Neural progenitor cell (in vitro differentiated cells): ENCODE results near the gene ENTPD2. TPM values are rescaled to one million over a fixed set of nuclear protein-coding genes. Genes with fewer than 3 reads are reported as not detected.

Experiments used
- DNase-seq: peaks from one replicate; pipeline ENCODE4 v3.0.0-alpha.2; 2016; ENCODE audit warnings: low spot score
- H2AFZ ChIP-seq: fragments of 200-600 bp; sonication (generic); replicated peaks from 2 replicates; pipeline ENCODE4 v1.6.1; 2016; ENCODE audit warnings: antibody characterized with exemption
- H3F3A ChIP-seq: fragments of 200-600 bp; sonication (generic); 2 replicates; pipeline ENCODE4 v1.6.1; 2016; ENCODE audit warnings: antibody characterized with exemption, low read depth
- H3K27ac ChIP-seq: fragments of 200-600 bp; sonication (generic); 2 replicates; pipeline ENCODE4 v1.5.1; 2016; ENCODE audit warnings: mild to moderate bottlenecking
- H3K27me3 ChIP-seq: fragments of 200-600 bp; sonication (generic); 2 replicates; pipeline ENCODE4 v1.6.1; 2016; ENCODE audit warnings: mild to moderate bottlenecking, moderate library complexity
- H3K36me3 ChIP-seq: fragments of 200-600 bp; sonication (generic); 2 replicates; pipeline ENCODE4 v1.5.1; 2016
- H3K4me1 ChIP-seq: fragments of 200-600 bp; sonication (generic); 2 replicates; pipeline ENCODE4 v1.6.1; 2016; ENCODE audit warnings: mixed run types
- H3K4me2 ChIP-seq: fragments of 200-600 bp; sonication (generic); 2 replicates; pipeline ENCODE4 v1.6.1; 2016
- H3K4me3 ChIP-seq: fragments of 200-600 bp; sonication (generic); 2 replicates; pipeline ENCODE4 v1.5.1; 2016
- H3K79me2 ChIP-seq: fragments of 200-600 bp; sonication (generic); 2 replicates; pipeline ENCODE4 v1.6.1; 2016; ENCODE audit warnings: low read depth
- H3K9ac ChIP-seq: fragments of 200-600 bp; sonication (generic); 2 replicates; pipeline ENCODE4 v1.6.1; 2016
- H3K9me3 ChIP-seq: fragments of 200-600 bp; sonication (generic); 2 replicates; pipeline ENCODE4 v1.5.1; 2016; ENCODE audit warnings: low read depth
- H4K20me1 ChIP-seq: fragments of 200-600 bp; sonication (generic); 2 replicates; pipeline ENCODE4 v1.6.1; 2016; ENCODE audit warnings: low read depth
- H3K27ac Mint-ChIP-seq: 3 replicates; pipeline ENCODE4 v1.8.0; 2021; ENCODE audit warnings: mixed read lengths
- H3K27me3 Mint-ChIP-seq: 2 replicates; pipeline ENCODE4 v1.8.0; 2022; ENCODE audit warnings: low read depth, mild to moderate bottlenecking, inconsistent platforms, moderate library complexity, mixed read lengths; ENCODE audit not compliant: insufficient read depth
- H3K36me3 Mint-ChIP-seq: 3 replicates; pipeline ENCODE4 v1.8.0; 2021; ENCODE audit warnings: mixed read lengths
- H3K4me1 Mint-ChIP-seq: 3 replicates; pipeline ENCODE4 v1.8.0; 2021; ENCODE audit warnings: mixed read lengths
- H3K4me3 Mint-ChIP-seq: 3 replicates; pipeline ENCODE4 v1.8.0; 2021; ENCODE audit warnings: mild to moderate bottlenecking, moderate library complexity, mixed read lengths
- H3K9me3 Mint-ChIP-seq: 3 replicates; pipeline ENCODE4 v1.8.0; 2020; ENCODE audit warnings: mixed read lengths
- EZH2 ChIP-seq: fragments of 200-600 bp; sonication (generic); IDR thresholded peaks from 2 replicates; pipeline ENCODE4 v1.6.1; 2017; ENCODE audit warnings: antibody characterized with exemption, mild to moderate bottlenecking, moderate library complexity
- EZH2phosphoT487 ChIP-seq: fragments of 200-600 bp; sonication (generic); IDR thresholded peaks from 2 replicates; pipeline ENCODE4 v1.6.1; 2017; ENCODE audit warnings: antibody characterized with exemption
- total RNA-seq: library from RNA; depleted of rRNA; stranded (reverse); fragments of >200 nt; gene quantifications from 2 replicates; pipeline ENCODE4 v1.2.3, GENCODE V29; 2015; ENCODE audit warnings: low replicate concordance
- TF ChIP-seq, protein P1 (sequence below): fragments of 200-600 bp; sonication (generic); IDR thresholded peaks from 2 replicates; pipeline ENCODE4 v1.5.1; 2017; ENCODE audit warnings: antibody characterized with exemption, mild to moderate bottlenecking

The ENTPD2 gene
- total RNA-seq, 1 donor from 2014 or later = not detected

- Histone ChIP-seq H4K20me1 (no peaks in the 10 kb centered on the region), H3K9ac (no peak overlapping the region), H3K4me1 (no peaks in the 10 kb centered on the region), H3K4me2 (no peak overlapping the region), H3K36me3 (no peaks in the 10 kb centered on the region), H3F3A (no peaks in the 10 kb centered on the region), H3K27ac (no peak overlapping the region), H3K27me3 (no peaks in the 10 kb centered on the region), H2AFZ (no peak overlapping the region), H3K79me2 (no peaks in the 10 kb centered on the region), H3K4me3 (no peak overlapping the region), H3K9me3 (no peaks in the 10 kb centered on the region)
- Mint-ChIP-seq H3K36me3 (peaks cover 1% of the 10 kb centered on the region), H3K4me3 (no peak overlapping the region), H3K9me3 (no peaks in the 10 kb centered on the region), H3K27ac (no peak overlapping the region), H3K4me1 (no peaks in the 10 kb centered on the region), H3K27me3 (peaks cover 5% of the 10 kb centered on the region)
- TF ChIP-seq, protein P1, sequence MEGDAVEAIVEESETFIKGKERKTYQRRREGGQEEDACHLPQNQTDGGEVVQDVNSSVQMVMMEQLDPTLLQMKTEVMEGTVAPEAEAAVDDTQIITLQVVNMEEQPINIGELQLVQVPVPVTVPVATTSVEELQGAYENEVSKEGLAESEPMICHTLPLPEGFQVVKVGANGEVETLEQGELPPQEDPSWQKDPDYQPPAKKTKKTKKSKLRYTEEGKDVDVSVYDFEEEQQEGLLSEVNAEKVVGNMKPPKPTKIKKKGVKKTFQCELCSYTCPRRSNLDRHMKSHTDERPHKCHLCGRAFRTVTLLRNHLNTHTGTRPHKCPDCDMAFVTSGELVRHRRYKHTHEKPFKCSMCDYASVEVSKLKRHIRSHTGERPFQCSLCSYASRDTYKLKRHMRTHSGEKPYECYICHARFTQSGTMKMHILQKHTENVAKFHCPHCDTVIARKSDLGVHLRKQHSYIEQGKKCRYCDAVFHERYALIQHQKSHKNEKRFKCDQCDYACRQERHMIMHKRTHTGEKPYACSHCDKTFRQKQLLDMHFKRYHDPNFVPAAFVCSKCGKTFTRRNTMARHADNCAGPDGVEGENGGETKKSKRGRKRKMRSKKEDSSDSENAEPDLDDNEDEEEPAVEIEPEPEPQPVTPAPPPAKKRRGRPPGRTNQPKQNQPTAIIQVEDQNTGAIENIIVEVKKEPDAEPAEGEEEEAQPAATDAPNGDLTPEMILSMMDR = no peak
- TF ChIP-seq EZH2phosphoT487 (no peak), EZH2 (no peak)
- no peak for DNase-seq
Measured at GRCh38 chr9:137011156-137011555, 42.7 kb downstream of the ENTPD2 start.

GRCh38 chr9:137009938-137010732 is 43.7 kb downstream of the ENTPD2 start:
- Histone ChIP-seq H3K27ac (no peak overlapping the region), H4K20me1 (no peaks in the 10 kb centered on the region), H3K4me2 (no peak overlapping the region), H3F3A (no peaks in the 10 kb centered on the region), H3K4me1 (no peaks in the 10 kb centered on the region), H2AFZ (no peak overlapping the region), H3K4me3 (no peak overlapping the region), H3K9me3 (no peaks in the 10 kb centered on the region), H3K9ac (no peak overlapping the region), H3K36me3 (no peaks in the 10 kb centered on the region), H3K27me3 (no peaks in the 10 kb centered on the region), H3K79me2 (no peaks in the 10 kb centered on the region)
- Mint-ChIP-seq H3K27me3 (peaks cover 4% of the 10 kb centered on the region), H3K27ac (no peak overlapping the region), H3K36me3 (peaks cover 1% of the 10 kb centered on the region), H3K4me3 (no peak overlapping the region), H3K9me3 (peaks cover 1% of the 10 kb centered on the region), H3K4me1 (no peaks in the 10 kb centered on the region)
- no peak for TF ChIP-seq EZH2
- TF ChIP-seq EZH2phosphoT487 = no peak
- TF ChIP-seq, protein P1 = no peak
- no peak for DNase-seq

GRCh38 chr9:137009217-137009616 is 44.6 kb downstream of the ENTPD2 start:
- no peak overlapping the region for H3K27ac Mint-ChIP-seq
- peaks cover 1% of the 10 kb centered on the region for H3K36me3 Mint-ChIP-seq
- H3K9me3 ChIP-seq = no peaks in the 10 kb centered on the region
- H3K4me1 Mint-ChIP-seq = no peaks in the 10 kb centered on the region
- H3K9me3 Mint-ChIP-seq = peaks cover 7% of the 10 kb centered on the region
- no peaks in the 10 kb centered on the region for H3K27me3 ChIP-seq
- no peaks in the 10 kb centered on the region for H3K79me2 ChIP-seq
- no peak overlapping the region for H3K9ac ChIP-seq
- DNase-seq = no peak
- no peak overlapping the region for H3K27ac ChIP-seq
- H3K4me3 ChIP-seq = no peak overlapping the region
- TF ChIP-seq, protein P1 = no peak
- TF ChIP-seq EZH2 (no peak), EZH2phosphoT487 (no peak)
- no peaks in the 10 kb centered on the region for H3K4me1 ChIP-seq
- H2AFZ ChIP-seq = no peak overlapping the region
- no peaks in the 10 kb centered on the region for H3K36me3 ChIP-seq
- H3F3A ChIP-seq = no peaks in the 10 kb centered on the region
- H3K27me3 Mint-ChIP-seq = peaks cover 9% of the 10 kb centered on the region
- H3K4me2 ChIP-seq = no peak overlapping the region
- H4K20me1 ChIP-seq = no peaks in the 10 kb centered on the region
- no peak overlapping the region for H3K4me3 Mint-ChIP-seq
